Transverse colon (tissue), 4 donors: ENCODE data around the gene FCHSD1. TPM values are rescaled to one million over a fixed set of nuclear protein-coding genes. Genes with fewer than 3 reads are reported as not detected.

Experiments used
- DNase-seq: peaks from one replicate; pipeline ENCODE4 v3.0.0-alpha.2; 2019
- H3K27ac ChIP-seq, 4 donors: fragments of 200-600 bp; sonication (generic); 2 replicates each; pipeline ENCODE4 v1.5.1; 2016 to 2018; ENCODE audit warnings: inconsistent platforms in 4 of 4
- H3K27me3 ChIP-seq: fragments of 200-600 bp; sonication (generic); 2 replicates; pipeline ENCODE4 v1.5.1; 2017; ENCODE audit warnings: inconsistent platforms
- H3K36me3 ChIP-seq, 4 donors: fragments of 200-600 bp; sonication (generic); 2 replicates each; pipeline ENCODE4 v1.5.1; 2017 to 2019; ENCODE audit warnings: inconsistent platforms in 4 of 4
- H3K4me1 ChIP-seq, 4 donors: fragments of 200-600 bp; sonication (generic); 2 replicates each; pipeline ENCODE4 v1.5.1; 2017 to 2020; ENCODE audit warnings: inconsistent platforms in 4 of 4
- H3K4me3 ChIP-seq, 4 donors: fragments of 200-600 bp; sonication (generic); 1 replicate in 1 of 4; 2 replicates in 3 of 4; pipeline versions ENCODE4 v1.5.1 to v1.6.1; 2017 to 2019; ENCODE audit warnings: inconsistent platforms in 4 of 4
- H3K9me3 ChIP-seq, 2 donors: fragments of 200-600 bp; sonication (generic); 2 replicates each; pipeline ENCODE4 v1.5.1; 2017 to 2019; ENCODE audit warnings: inconsistent platforms in 2 of 2
- EP300 ChIP-seq: sonication (generic); formaldehyde crosslinking; IDR thresholded peaks from one replicate; pipeline ENCODE4 v1.6.1; 2017; ENCODE audit warnings: antibody characterized with exemption, low read depth
- POLR2A ChIP-seq: fragments of 450-650 bp; IDR thresholded peaks from one replicate; pipeline ENCODE4 v1.6.1; 2016; ENCODE audit warnings: antibody characterized with exemption, mild to moderate bottlenecking, moderate library complexity
- POLR2AphosphoS5 ChIP-seq, 3 donors: sonication (generic); formaldehyde crosslinking; IDR thresholded peaks; one replicate each; pipeline ENCODE4 v1.6.1; 2016; ENCODE audit warnings: antibody characterized with exemption in 3 of 3
- WGBS, 2 donors: methylation state at CpG; one replicate each; pipeline ENCODE4 v1.1.5; 2018; ENCODE audit warnings: low coverage in 1 of 2; 5-methylcytosine and 5-hydroxymethylcytosine counted together
- in situ Hi-C, 4 donors: fragments of 200-750 bp; cut with MboI; loops; one replicate each; pipeline versions ENCODE4 v1.15.0 to v1.15.1; 2017; ENCODE audit warnings: low sequenced_read_pairs in 3 of 4, low pct_ligation_motif_present in 1 of 4, low pct_unique_long_range_greater_than_20kb in 1 of 4
- intact Hi-C: fragments of 100-400 bp; cut with DNase I; formaldehyde crosslinking; loops from one replicate; pipeline ENCODE4 v1.15.1; 2023; ENCODE audit warnings: low total_unique reads
- total RNA-seq, 4 donors: library from RNA; depleted of rRNA; stranded (reverse); fragments of >200 nt; gene quantifications; one replicate each; pipeline ENCODE4 v1.1.0, GENCODE V29; 2016
- TF ChIP-seq, protein P1 (sequence below), 5 experiments: fragments of 200-600 bp in 3 of 5; fragments of 450-650 bp in 2 of 5; sonication (generic) in 3 of 5; IDR thresholded peaks; 1 replicate in 2 of 5; 2 replicates in 3 of 5; pipeline ENCODE4 v1.5.1; 2016 to 2017; ENCODE audit warnings: antibody characterized with exemption in 5 of 5, inconsistent platforms in 3 of 5, mild to moderate bottlenecking in 2 of 5, moderate library complexity in 1 of 5

Gene FCHSD1
- total RNA-seq, 4 donors from 2014 or later, result 26.1 to 69.9 (median 43.1) TPM

DNA sequence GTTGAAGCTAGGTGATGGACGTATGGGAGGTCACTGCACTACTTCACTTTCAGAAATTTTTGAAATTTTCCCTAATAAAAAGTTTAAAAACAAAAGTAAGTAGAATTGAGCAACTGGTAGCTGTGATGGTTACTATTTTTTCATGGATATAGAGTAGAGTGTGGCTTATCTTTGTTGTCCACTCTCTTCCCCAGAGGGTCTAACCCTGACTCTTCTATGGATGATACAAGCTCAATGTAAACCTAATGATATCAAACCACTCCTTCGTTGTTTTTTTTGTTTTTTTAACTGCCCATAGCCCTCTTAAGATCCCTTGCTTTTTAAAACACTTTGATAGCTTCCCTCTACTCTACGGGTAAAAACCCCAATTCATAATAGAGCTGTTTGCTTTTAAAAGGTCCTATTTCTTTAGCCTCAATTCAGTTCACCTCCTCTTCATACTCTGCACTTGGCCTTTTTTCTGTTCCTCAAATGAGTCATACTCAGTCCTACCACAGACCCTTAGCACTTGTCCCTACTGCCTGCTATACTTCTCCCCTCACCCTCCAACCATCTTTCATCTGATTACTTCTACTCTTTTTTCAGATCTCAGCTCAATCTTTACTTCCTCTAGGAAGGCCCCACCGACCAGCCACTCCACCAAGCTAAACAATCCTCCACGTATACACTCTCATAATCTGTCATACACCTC lies 17.2 kb downstream of the FCHSD1 start:
- DNase-seq, result no peak
- 70 to 80% methylated on average over 5 of the region's 5 CpGs for WGBS, 2 donors
- H3K4me3 ChIP-seq, result no peak overlapping the region
- TF ChIP-seq POLR2AphosphoS5 (IDR thresholded peaks at IDR 0.05), result no peak
- TF ChIP-seq POLR2A, result no peak
- TF ChIP-seq, protein P1, sequence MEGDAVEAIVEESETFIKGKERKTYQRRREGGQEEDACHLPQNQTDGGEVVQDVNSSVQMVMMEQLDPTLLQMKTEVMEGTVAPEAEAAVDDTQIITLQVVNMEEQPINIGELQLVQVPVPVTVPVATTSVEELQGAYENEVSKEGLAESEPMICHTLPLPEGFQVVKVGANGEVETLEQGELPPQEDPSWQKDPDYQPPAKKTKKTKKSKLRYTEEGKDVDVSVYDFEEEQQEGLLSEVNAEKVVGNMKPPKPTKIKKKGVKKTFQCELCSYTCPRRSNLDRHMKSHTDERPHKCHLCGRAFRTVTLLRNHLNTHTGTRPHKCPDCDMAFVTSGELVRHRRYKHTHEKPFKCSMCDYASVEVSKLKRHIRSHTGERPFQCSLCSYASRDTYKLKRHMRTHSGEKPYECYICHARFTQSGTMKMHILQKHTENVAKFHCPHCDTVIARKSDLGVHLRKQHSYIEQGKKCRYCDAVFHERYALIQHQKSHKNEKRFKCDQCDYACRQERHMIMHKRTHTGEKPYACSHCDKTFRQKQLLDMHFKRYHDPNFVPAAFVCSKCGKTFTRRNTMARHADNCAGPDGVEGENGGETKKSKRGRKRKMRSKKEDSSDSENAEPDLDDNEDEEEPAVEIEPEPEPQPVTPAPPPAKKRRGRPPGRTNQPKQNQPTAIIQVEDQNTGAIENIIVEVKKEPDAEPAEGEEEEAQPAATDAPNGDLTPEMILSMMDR (IDR thresholded peaks at IDR 0.05), result no peak
- no peak for TF ChIP-seq EP300
- H3K9me3 ChIP-seq, result no peaks in the 10 kb centered on the region
- peaks cover 15 to 31% (median 26%) of the 10 kb centered on the region in 4 donors for H3K4me1 ChIP-seq
- no peaks in the 10 kb centered on the region for H3K27me3 ChIP-seq
- H3K27ac ChIP-seq, result no peak overlapping the region
- in situ Hi-C loops (no loop called here), intact Hi-C loops (no loop called here)
- peaks cover 0 to 12% (median 4%) of the 10 kb centered on the region in 4 donors for H3K36me3 ChIP-seq

DNA sequence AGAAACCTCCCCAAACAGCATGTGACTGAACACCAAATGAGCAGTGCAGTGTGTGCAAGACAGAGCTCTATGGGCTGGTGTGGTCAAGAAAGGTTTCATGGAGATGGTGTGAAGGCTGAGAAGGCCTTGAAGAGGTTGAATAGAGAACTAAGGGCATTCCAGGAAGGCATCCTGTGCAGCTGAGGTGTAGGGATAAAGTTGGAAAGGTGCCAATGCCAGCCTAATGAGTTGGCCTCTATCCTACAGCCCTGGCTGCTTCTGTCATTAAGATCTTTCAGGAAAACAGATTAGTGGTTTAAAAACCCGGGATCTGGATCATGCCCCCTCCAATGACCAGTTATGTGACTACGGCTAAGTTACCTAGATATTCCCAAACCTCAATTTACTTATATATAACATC lies 18.6 kb downstream of the FCHSD1 start:
- Histone ChIP-seq H3K36me3 (peaks cover 0 to 25% (median 12%) of the 10 kb centered on the region in 4 donors), H3K27ac (no peak overlapping the region), H3K4me1 (peaks cover 14 to 25% (median 20%) of the 10 kb centered on the region in 4 donors), H3K9me3 (no peaks in the 10 kb centered on the region), H3K4me3 (no peak overlapping the region), H3K27me3 (no peaks in the 10 kb centered on the region)
- intact Hi-C loops (no loop called here), in situ Hi-C loops (no loop called here)
- WGBS, 2 donors, result 88 to 93% methylated on average over 2 of the region's 2 CpGs
- no peak for DNase-seq
- TF ChIP-seq, protein P1 (IDR thresholded peaks at IDR 0.05), result no peak
- TF ChIP-seq EP300 (no peak), POLR2AphosphoS5 (IDR thresholded peaks at IDR 0.05) (no peak), POLR2A (no peak)

DNA sequence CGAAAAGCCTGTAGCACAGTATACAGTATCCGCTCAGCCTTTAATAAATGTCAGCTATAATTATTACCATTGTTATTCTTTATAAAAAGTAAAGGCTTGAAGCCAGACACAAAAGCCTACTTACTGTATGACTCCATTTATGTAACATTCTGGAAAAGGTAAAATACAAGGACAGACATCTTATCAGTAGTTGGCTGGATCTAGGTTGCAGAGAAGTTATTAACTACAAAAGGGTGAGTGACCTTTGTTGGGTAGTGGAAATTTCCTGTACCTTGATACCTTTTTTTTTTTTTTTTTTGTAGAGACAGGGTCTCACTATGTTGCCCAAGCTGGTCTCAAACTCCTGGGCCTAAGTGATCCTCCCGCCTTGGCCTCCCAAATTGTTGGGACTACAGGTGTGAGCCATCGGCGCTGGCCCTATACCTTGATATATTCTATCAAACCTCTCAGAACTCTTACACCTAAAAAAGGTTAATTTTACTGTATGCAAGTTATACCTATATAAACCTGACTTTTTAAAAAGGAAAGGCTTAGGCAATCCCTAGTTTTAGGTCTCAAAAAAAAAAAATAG lies 20.6 kb downstream of the FCHSD1 start:
- no peak overlapping the region for H3K4me3 ChIP-seq
- WGBS, 2 donors, result 94 to 97% methylated on average over 4 to 5 of the region's 5 CpGs
- H3K36me3 ChIP-seq, result peaks cover 0 to 33% (median 16%) of the 10 kb centered on the region in 4 donors
- DNase-seq, result no peak
- intact Hi-C loops, result no loop called here
- TF ChIP-seq POLR2A (no peak), POLR2AphosphoS5 (IDR thresholded peaks at IDR 0.05) (no peak), EP300 (no peak)
- TF ChIP-seq, protein P1 (IDR thresholded peaks at IDR 0.05), result no peak
- peaks cover 5 to 14% (median 10%) of the 10 kb centered on the region in 4 donors for H3K4me1 ChIP-seq
- in situ Hi-C loops, result no loop called here
- no peak overlapping the region for H3K27ac ChIP-seq
- no peaks in the 10 kb centered on the region for H3K27me3 ChIP-seq
- no peaks in the 10 kb centered on the region for H3K9me3 ChIP-seq

DNA sequence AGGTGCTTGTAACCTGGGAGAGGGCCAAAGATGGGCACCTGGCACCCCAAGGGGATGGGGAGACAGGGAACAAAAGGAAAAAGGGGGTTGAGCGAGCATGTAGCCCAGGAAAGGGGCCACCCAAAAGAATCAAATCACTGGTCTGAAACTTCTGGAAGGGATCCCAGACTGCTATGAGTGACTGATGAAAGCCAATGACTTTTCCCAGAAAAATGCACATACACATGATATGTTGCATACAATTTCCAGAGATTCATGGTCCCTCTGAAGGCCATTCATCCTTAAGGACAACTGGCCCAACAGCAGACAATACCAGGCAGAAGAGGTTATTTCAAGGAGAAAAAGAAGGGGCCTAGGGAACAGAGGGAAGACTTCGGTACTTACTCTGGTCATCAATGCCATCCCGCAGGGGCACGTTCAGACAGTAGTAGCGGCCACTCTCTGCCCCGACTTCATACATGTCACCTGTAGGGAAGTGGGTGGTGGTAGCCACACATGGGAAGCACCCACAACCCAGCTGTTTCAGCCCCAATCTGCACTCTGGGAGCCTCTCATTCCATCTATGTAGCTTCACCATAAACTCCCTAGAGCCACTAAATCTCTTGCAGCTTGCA lies 22.9 kb downstream of the FCHSD1 start:
- Histone ChIP-seq H3K27me3 (no peaks in the 10 kb centered on the region), H3K4me3 (no peak overlapping the region), H3K9me3 (no peaks in the 10 kb centered on the region), H3K4me1 (no peaks in the 10 kb centered on the region), H3K27ac (no peak overlapping the region), H3K36me3 (peaks cover 0 to 50% (median 23%) of the 10 kb centered on the region in 4 donors)
- TF ChIP-seq, protein P1 (IDR thresholded peaks at IDR 0.05), result no peak
- TF ChIP-seq POLR2A, result no peak
- no peak for TF ChIP-seq EP300
- no peak for TF ChIP-seq POLR2AphosphoS5 (IDR thresholded peaks at IDR 0.05)
- in situ Hi-C loops, result no loop called here
- WGBS, 2 donors, result 89% methylated on average over 6 of the region's 6 CpGs; no CpG with 5 or more reads in 1 of the 2 donors
- no peak for DNase-seq
- intact Hi-C loops, result no loop called here
